Upper lobe of left lung (tissue), 6 donors: ENCODE measurements around the gene MACROD2. TPM values are rescaled to one million over a fixed set of nuclear protein-coding genes. Genes with fewer than 3 reads are reported as not detected.

Experiments used
- ATAC-seq, 2 donors: fragments of 200-7000 bp; cut with Tn5 transposase; one replicate each; pipeline ENCODE4 v1.9.1; 2022; ENCODE audit warnings: mild to moderate bottlenecking in 2 of 2, moderate library complexity in 2 of 2; ENCODE audit not compliant: low FRiP score in 2 of 2
- DNase-seq, 2 donors: peaks; one replicate each; pipeline ENCODE4 v3.0.0-alpha.2; 2019 to 2020
- H3K27ac ChIP-seq, 4 donors: fragments of 200-600 bp; sonication (generic); one replicate each; pipeline ENCODE4 v1.5.1; 2016 to 2019
- H3K27me3 ChIP-seq, 4 donors: fragments of 200-600 bp; sonication (generic); one replicate each; pipeline ENCODE4 v1.5.1; 2017 to 2019
- H3K36me3 ChIP-seq, 4 donors: fragments of 200-600 bp; sonication (generic); one replicate each; pipeline ENCODE4 v1.5.1; 2016 to 2019
- H3K4me1 ChIP-seq, 4 donors: fragments of 200-600 bp; sonication (generic); one replicate each; pipeline ENCODE4 v1.5.1; 2018 to 2019
- H3K4me3 ChIP-seq, 4 donors: fragments of 200-600 bp; sonication (generic); one replicate each; pipeline ENCODE4 v1.5.1; 2017 to 2019; ENCODE audit warnings: mild to moderate bottlenecking in 2 of 4, moderate library complexity in 1 of 4
- H3K9me3 ChIP-seq, 4 donors: fragments of 200-600 bp; sonication (generic); one replicate each; pipeline ENCODE4 v1.5.1; 2018 to 2019
- CTCF ChIP-seq, 6 experiments: fragments of 450-650 bp in 4 of 6; fragments of 200-600 bp in 2 of 6; sonication (generic) in 2 of 6; IDR thresholded peaks; one replicate each; pipeline ENCODE4 v1.5.1; 2016 to 2019; ENCODE audit warnings: antibody characterized with exemption in 6 of 6
- EP300 ChIP-seq, 4 donors: sonication (generic); formaldehyde crosslinking; IDR thresholded peaks; one replicate each; pipeline ENCODE4 v1.5.1; 2017; ENCODE audit warnings: antibody characterized with exemption in 4 of 4, control low read depth in 2 of 4
- POLR2A ChIP-seq, 4 donors: fragments of 450-650 bp; IDR thresholded peaks; one replicate each; pipeline ENCODE4 v1.5.1; 2016 to 2017; ENCODE audit warnings: antibody characterized with exemption in 4 of 4, mild to moderate bottlenecking in 2 of 4
- POLR2AphosphoS5 ChIP-seq, 2 donors: sonication (generic); formaldehyde crosslinking; IDR thresholded peaks; one replicate each; pipeline ENCODE4 v1.5.1; 2017; ENCODE audit warnings: antibody characterized with exemption in 2 of 2
- WGBS, 2 donors: methylation state at CpG; one replicate each; pipeline ENCODE4 v1.1.5; 2017 to 2018; 5-methylcytosine and 5-hydroxymethylcytosine counted together
- total RNA-seq, 6 donors: library from RNA; depleted of rRNA in 4 of 6; stranded (reverse); fragments of >200 nt in 4 of 6; gene quantifications; one replicate each; pipeline versions ENCODE4 v1.1.0 to v1.2.1, GENCODE V29; 2016 to 2021
- donor health status: DM: no; HTN: no; CAD: no; lungs with moderate emphysema.
- donor health status: DM: no; HTN: yes; CAD: no; lungs with severe emphysema.

Gene MACROD2
- total RNA-seq, 6 donors from 2014 or later: 20.7 to 84.3 (median 36.3) TPM

GRCh38 chr20:15232243-15232642, 1236.9 kb downstream of the MACROD2 start:
- no peak overlapping the region for H3K4me3 ChIP-seq
- no peak for DNase-seq
- peaks cover 0 to 8% (median 0%) of the 10 kb centered on the region in 4 donors for H3K4me1 ChIP-seq
- 48 to 60% methylated on average over 1 of the region's 1 CpG for WGBS, 2 donors
- H3K36me3 ChIP-seq: no peaks in the 10 kb centered on the region
- TF ChIP-seq POLR2A (IDR thresholded peaks at IDR 0.05): no peak
- TF ChIP-seq EP300 (IDR thresholded peaks at IDR 0.05): peak in 1 of 4 donors; percentile 63
- no peaks in the 10 kb centered on the region for H3K27me3 ChIP-seq
- no peak for ATAC-seq
- no peak overlapping the region for H3K27ac ChIP-seq
- no peaks in the 10 kb centered on the region for H3K9me3 ChIP-seq

GRCh38 chr20:15235471-15236198, 1240.3 kb downstream of the MACROD2 start:
- Histone ChIP-seq H3K4me3 (no peak overlapping the region), H3K27ac (no peak overlapping the region), H3K36me3 (no peaks in the 10 kb centered on the region), H3K27me3 (no peaks in the 10 kb centered on the region), H3K9me3 (no peaks in the 10 kb centered on the region), H3K4me1 (peaks cover 0 to 8% (median 0%) of the 10 kb centered on the region in 4 donors)
- ATAC-seq (no peak), DNase-seq (no peak)
- no peak for TF ChIP-seq POLR2A (IDR thresholded peaks at IDR 0.05)
- TF ChIP-seq CTCF (IDR thresholded peaks at IDR 0.05): no peak
- no peak for TF ChIP-seq EP300 (IDR thresholded peaks at IDR 0.05)
- no peak for TF ChIP-seq POLR2AphosphoS5 (IDR thresholded peaks at IDR 0.05)
- WGBS, 2 donors: 79 to 89% methylated on average over 2 of the region's 2 CpGs

GRCh38 chr20:15236812-15237211, 1241.5 kb downstream of the MACROD2 start:
- TF ChIP-seq POLR2AphosphoS5 (IDR thresholded peaks at IDR 0.05): no peak
- TF ChIP-seq POLR2A (IDR thresholded peaks at IDR 0.05): no peak
- TF ChIP-seq EP300 (IDR thresholded peaks at IDR 0.05): no peak
- peak in 3 of 6 experiments; percentile 13 to 39 (median 21) for TF ChIP-seq CTCF (IDR thresholded peaks at IDR 0.05)
- 11 to 17% methylated on average over 1 of the region's 1 CpG for WGBS, 2 donors
- H3K9me3 ChIP-seq: no peaks in the 10 kb centered on the region
- no peaks in the 10 kb centered on the region for H3K27me3 ChIP-seq
- H3K27ac ChIP-seq: no peak overlapping the region
- ATAC-seq (peak; percentile 38 to 57), DNase-seq (peak in 1 of 2 donors; percentile 30)
- peaks cover 0 to 5% (median 0%) of the 10 kb centered on the region in 4 donors for H3K4me1 ChIP-seq
- no peak overlapping the region for H3K4me3 ChIP-seq
- H3K36me3 ChIP-seq: no peaks in the 10 kb centered on the region

GRCh38 chr20:15239542-15240206, 1244.4 kb downstream of the MACROD2 start:
- no peaks in the 10 kb centered on the region for H3K36me3 ChIP-seq
- ATAC-seq (no peak), DNase-seq (no peak)
- TF ChIP-seq EP300 (IDR thresholded peaks at IDR 0.05) (no peak), POLR2A (IDR thresholded peaks at IDR 0.05) (no peak), CTCF (IDR thresholded peaks at IDR 0.05) (no peak), POLR2AphosphoS5 (IDR thresholded peaks at IDR 0.05) (no peak)
- H3K9me3 ChIP-seq: no peaks in the 10 kb centered on the region
- 89 to 91% methylated on average over 3 of the region's 3 CpGs for WGBS, 2 donors
- H3K4me3 ChIP-seq: no peak overlapping the region
- no peak overlapping the region for H3K27ac ChIP-seq
- H3K4me1 ChIP-seq: no peaks in the 10 kb centered on the region
- no peaks in the 10 kb centered on the region for H3K27me3 ChIP-seq

- Histone ChIP-seq H3K9me3 (no peaks in the 10 kb centered on the region), H3K36me3 (no peaks in the 10 kb centered on the region), H3K27ac (no peak overlapping the region), H3K4me3 (no peak overlapping the region), H3K27me3 (no peaks in the 10 kb centered on the region), H3K4me1 (no peaks in the 10 kb centered on the region)
- DNase-seq: no peak
- TF ChIP-seq POLR2AphosphoS5 (IDR thresholded peaks at IDR 0.05) (no peak), EP300 (IDR thresholded peaks at IDR 0.05) (no peak), CTCF (IDR thresholded peaks at IDR 0.05) (no peak), POLR2A (IDR thresholded peaks at IDR 0.05) (no peak)
- no peak for ATAC-seq
- WGBS, 2 donors: 0 to 38% methylated on average over 1 of the region's 1 CpG
Observed at GRCh38 chr20:15240801-15241200, 1245.5 kb downstream of the MACROD2 start.
